PC-3 (cell line): ENCODE measurements around the gene ATOH1. TPM values are rescaled to one million over a fixed set of nuclear protein-coding genes. Genes with fewer than 3 reads are reported as not detected.

ENCODE experiments used
- ATAC-seq: fragments of 200-7000 bp; cut with Tn5 transposase; 2 replicates; pipeline ENCODE4 v1.9.1; 2020; ENCODE audit warnings: mild to moderate bottlenecking, moderate library complexity
- BruUV-seq: library from RNA; stranded (reverse); fragments of 400-500 nt; replicated peaks from 2 replicates; lab custom pipeline; 2021; lab: Mats Ljungman, UMichigan
- CTCF ChIA-PET: fragments of 300-600 bp; sonication (Branson Sonifier 250); formaldehyde crosslinking; loops from one replicate; lab custom pipeline; 2022; ENCODE audit warnings: antibody characterized with exemption; lab: Charles Lee
- POLR2A ChIA-PET: fragments of 300-600 bp; sonication (Branson Sonifier 250); formaldehyde crosslinking; loops from one replicate; lab custom pipeline; 2022; ENCODE audit warnings: antibody characterized with exemption; ENCODE audit not compliant: unreplicated experiment; lab: Charles Lee
- DNase-seq: peaks from one replicate; pipeline ENCODE4 v3.0.0-alpha.2; 2015
- H2AFZ ChIP-seq: fragments of 300-600 bp; sonication (generic); 2 replicates; pipeline ENCODE4 v1.6.0; 2016; ENCODE audit warnings: antibody characterized with exemption, low read length
- H3F3A ChIP-seq: fragments of 300-600 bp; sonication (generic); one replicate; pipeline ENCODE4 v1.6.0; 2017; ENCODE audit warnings: antibody characterized with exemption, low read length, control low read depth, mild to moderate bottlenecking; ENCODE audit not compliant: unreplicated experiment
- H3K27ac ChIP-seq: fragments of 300-600 bp; sonication (generic); 2 replicates; pipeline ENCODE4 v1.5.1; 2016; ENCODE audit warnings: mild to moderate bottlenecking, low read length
- H3K27me3 ChIP-seq: fragments of 300-600 bp; sonication (generic); 2 replicates; pipeline ENCODE4 v1.6.1; 2016; ENCODE audit warnings: low read length, mixed read lengths
- H3K36me3 ChIP-seq: fragments of 300-600 bp; sonication (generic); 2 replicates; pipeline ENCODE4 v1.6.1; 2016; ENCODE audit warnings: low read depth, mixed run types, low read length, mixed read lengths
- H3K4me1 ChIP-seq: fragments of 300-600 bp; sonication (generic); 2 replicates; pipeline ENCODE4 v1.5.1; 2016; ENCODE audit warnings: low read length; ENCODE audit not compliant: insufficient read depth
- H3K4me2 ChIP-seq: fragments of 300-600 bp; sonication (generic); 2 replicates; pipeline ENCODE4 v1.6.0; 2016; ENCODE audit warnings: low read length
- H3K4me3 ChIP-seq: fragments of 300-600 bp; sonication (generic); 2 replicates; pipeline ENCODE4 v1.5.1; 2016; ENCODE audit warnings: mild to moderate bottlenecking, low read length, mixed read lengths
- H3K79me2 ChIP-seq: fragments of 300-600 bp; sonication (generic); 2 replicates; pipeline ENCODE4 v1.6.1; 2017; ENCODE audit warnings: low read length, mixed read lengths
- H3K9ac ChIP-seq: fragments of 300-600 bp; sonication (generic); 2 replicates; pipeline ENCODE4 v1.6.0; 2016; ENCODE audit warnings: mild to moderate bottlenecking, low read length
- H3K9me2 ChIP-seq: fragments of 300-600 bp; sonication (generic); replicated peaks from 2 replicates; pipeline ENCODE4 v1.6.1; 2016; ENCODE audit warnings: mixed run types, low read length, mixed read lengths
- H3K9me3 ChIP-seq: fragments of 300-600 bp; sonication (generic); 2 replicates; pipeline ENCODE4 v1.6.1; 2016; ENCODE audit warnings: low read length, mixed read lengths
- H4K20me1 ChIP-seq: fragments of 300-600 bp; sonication (generic); 2 replicates; pipeline ENCODE4 v1.6.1; 2016; ENCODE audit warnings: low read length, mixed read lengths
- CTCF ChIP-seq: fragments of 300-600 bp; sonication (generic); conservative IDR thresholded peaks from 2 replicates; pipeline ENCODE4 v1.5.1; 2017; ENCODE audit warnings: antibody characterized with exemption, low read depth, mild to moderate bottlenecking, low read length
- EZH2 ChIP-seq: fragments of 300-600 bp; sonication (generic); IDR thresholded peaks from one replicate; pipeline ENCODE4 v1.6.1; 2017; ENCODE audit warnings: antibody characterized with exemption, mild to moderate bottlenecking, low read length; ENCODE audit not compliant: unreplicated experiment
- EZH2phosphoT487 ChIP-seq: fragments of 300-600 bp; sonication (generic); IDR thresholded peaks from 2 replicates; pipeline ENCODE4 v1.6.1; 2018; ENCODE audit warnings: mild to moderate bottlenecking, antibody characterized with exemption, low read length, borderline replicate concordance
- intact Hi-C: fragments of 100-400 bp; cut with micrococcal nuclease; formaldehyde crosslinking; loops from 2 replicates; pipeline ENCODE4 v1.9.0; 2023
- total RNA-seq: library from RNA; depleted of rRNA; stranded (reverse); fragments of >200 nt; gene quantifications from 2 replicates; pipeline ENCODE4 v1.2.3, GENCODE V29; 2014

The ATOH1 gene
- total RNA-seq, 1 experiment from 2014 or later, result not detected

- Histone ChIP-seq H3F3A (no peaks in the 10 kb centered on the region), H4K20me1 (no peaks in the 10 kb centered on the region), H3K27ac (no peak overlapping the region), H3K4me1 (no peaks in the 10 kb centered on the region), H3K36me3 (no peaks in the 10 kb centered on the region; the same call in 1 of the 2 replicates), H3K27me3 (peaks cover 28% of the 10 kb centered on the region), H3K9me3 (no peaks in the 10 kb centered on the region), H3K9me2 (no peaks in the 10 kb centered on the region), H3K79me2 (no peaks in the 10 kb centered on the region), H2AFZ (no peak overlapping the region), H3K4me2 (no peak overlapping the region), H3K9ac (no peak overlapping the region), H3K4me3 (no peak overlapping the region)
- DNase-seq (peak; percentile 70), ATAC-seq (peak; percentile 68)
- ChIA-PET POLR2A (no interaction called here), CTCF (no interaction called here)
- TF ChIP-seq EZH2phosphoT487 (no peak), CTCF (peak; percentile 84)
- BruUV-seq, result no TSS peak
- intact Hi-C loops, result loop anchor here (2.0 to 10.0 kb wide), 3 partner anchors 335 to 601 kb away; no protein-coding TSS in a partner anchor
Measured at GRCh38 chr4:93791570-93792195, 36.9 kb upstream of the ATOH1 start.

DNA sequence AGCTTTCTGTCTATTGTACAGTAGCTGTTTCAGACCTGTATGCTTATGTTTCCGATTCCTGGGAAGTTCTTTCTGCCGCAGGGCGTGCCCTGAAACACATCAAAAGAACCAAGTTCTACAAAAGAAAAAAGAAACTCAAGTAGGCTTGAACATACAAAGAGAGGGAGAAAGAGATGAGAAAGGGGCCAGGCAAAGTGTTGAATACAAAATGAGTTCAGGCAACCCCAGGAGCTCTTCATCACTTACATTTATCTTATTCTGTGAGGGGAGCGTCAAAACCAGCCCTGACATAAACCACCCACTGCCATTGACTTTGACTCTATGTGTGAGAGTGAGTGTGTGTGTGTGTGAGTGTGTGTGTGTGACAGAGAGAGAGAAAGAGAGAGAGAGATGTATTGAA, 26.5 kb upstream of the ATOH1 start:
- Histone ChIP-seq H3F3A (no peaks in the 10 kb centered on the region), H3K9ac (no peak overlapping the region), H3K36me3 (no peaks in the 10 kb centered on the region), H2AFZ (no peak overlapping the region), H3K9me2 (no peaks in the 10 kb centered on the region), H4K20me1 (no peaks in the 10 kb centered on the region), H3K4me2 (no peak overlapping the region), H3K4me1 (no peaks in the 10 kb centered on the region), H3K27ac (no peak overlapping the region), H3K9me3 (no peaks in the 10 kb centered on the region), H3K4me3 (no peak overlapping the region), H3K79me2 (no peaks in the 10 kb centered on the region), H3K27me3 (peaks cover 49% of the 10 kb centered on the region)
- CTCF ChIA-PET, result no interaction called here
- ATAC-seq, result no peak
- POLR2A ChIA-PET, result no interaction called here
- TF ChIP-seq EZH2 (no peak), CTCF (no peak), EZH2phosphoT487 (no peak)
- BruUV-seq, result no TSS peak
- no peak for DNase-seq
- intact Hi-C loops, result no loop called here

DNA sequence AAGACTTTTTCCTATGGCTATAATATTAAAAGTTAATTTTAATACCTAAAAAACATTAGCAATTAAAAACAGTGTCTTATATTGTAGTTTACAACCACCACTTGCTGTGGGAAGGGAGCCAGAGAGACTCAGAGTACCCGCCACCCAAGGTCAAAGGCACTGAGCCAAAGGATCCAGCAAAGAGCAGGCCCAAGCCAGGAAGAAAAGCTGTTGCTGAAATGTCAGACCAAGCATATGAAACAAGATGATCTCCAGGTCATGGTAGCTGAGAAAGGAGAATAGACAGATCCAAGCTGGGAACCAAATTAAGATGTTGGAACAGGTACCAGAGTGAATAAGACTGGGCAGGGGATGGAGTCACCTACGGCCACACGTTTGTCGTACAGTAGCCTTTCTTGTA, 18.8 kb upstream of the ATOH1 start:
- CTCF ChIA-PET, result no interaction called here
- H3K4me2 ChIP-seq, result no peak overlapping the region
- H3K27ac ChIP-seq, result no peak overlapping the region
- ATAC-seq (no peak), DNase-seq (no peak)
- H3K79me2 ChIP-seq, result no peaks in the 10 kb centered on the region
- POLR2A ChIA-PET, result no interaction called here
- intact Hi-C loops, result no loop called here
- H4K20me1 ChIP-seq, result no peaks in the 10 kb centered on the region
- H2AFZ ChIP-seq, result no peak overlapping the region
- TF ChIP-seq EZH2phosphoT487 (no peak), EZH2 (no peak), CTCF (no peak)
- no peaks in the 10 kb centered on the region for H3K9me3 ChIP-seq
- H3K4me1 ChIP-seq, result no peaks in the 10 kb centered on the region
- no peaks in the 10 kb centered on the region for H3K9me2 ChIP-seq
- no TSS peak for BruUV-seq
- H3F3A ChIP-seq, result no peaks in the 10 kb centered on the region
- peaks cover 52% of the 10 kb centered on the region for H3K27me3 ChIP-seq
- H3K36me3 ChIP-seq, result no peaks in the 10 kb centered on the region
- no peak overlapping the region for H3K4me3 ChIP-seq
- H3K9ac ChIP-seq, result no peak overlapping the region
